Breast epithelium (tissue), 3 donors: Measurements from ENCODE around the gene STXBP3.

Experiments
- CTCF ChIP-seq, 3 donors: fragments of 450-650 bp; IDR thresholded peaks; one replicate each; pipeline ENCODE4 v1.5.1; 2016 to 2017; ENCODE audit warnings: antibody characterized with exemption in 3 of 3, mild to moderate bottlenecking in 3 of 3, moderate library complexity in 3 of 3
- POLR2A ChIP-seq: fragments of 450-650 bp; IDR thresholded peaks from one replicate; pipeline ENCODE4 v1.6.1; 2016; ENCODE audit warnings: antibody characterized with exemption, mild to moderate bottlenecking, moderate library complexity

DNA sequence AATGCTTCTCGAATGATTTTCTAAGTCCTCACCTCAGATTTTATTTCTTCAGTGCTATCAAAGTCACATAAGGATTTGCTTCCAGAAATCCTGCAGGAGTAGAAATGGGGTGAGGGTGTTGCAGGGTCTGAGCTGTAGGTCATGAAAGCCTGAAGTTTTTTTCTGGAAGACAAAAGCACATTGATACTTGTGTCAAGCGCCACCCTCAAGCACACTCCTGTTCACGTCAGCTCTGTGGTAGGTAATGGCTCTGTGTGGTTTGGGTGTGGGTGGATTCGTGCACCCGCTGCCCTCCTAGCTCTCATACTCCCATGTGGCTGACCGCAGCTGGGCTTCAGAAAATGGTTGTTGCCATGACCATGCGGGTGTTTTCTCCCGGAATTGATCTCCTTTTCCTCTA, 70.5 kb downstream of the STXBP3 start:
- TF ChIP-seq CTCF (IDR thresholded peaks at IDR 0.05): no peak
- no peak for TF ChIP-seq POLR2A
